ENCODE data around the gene SS18. TPM values are rescaled to one million over a fixed set of nuclear protein-coding genes. Genes with fewer than 3 reads are reported as not detected.

The SS18 gene
- total RNA-seq, 1 experiment from 2014 or later = 60.0 TPM

DNA sequence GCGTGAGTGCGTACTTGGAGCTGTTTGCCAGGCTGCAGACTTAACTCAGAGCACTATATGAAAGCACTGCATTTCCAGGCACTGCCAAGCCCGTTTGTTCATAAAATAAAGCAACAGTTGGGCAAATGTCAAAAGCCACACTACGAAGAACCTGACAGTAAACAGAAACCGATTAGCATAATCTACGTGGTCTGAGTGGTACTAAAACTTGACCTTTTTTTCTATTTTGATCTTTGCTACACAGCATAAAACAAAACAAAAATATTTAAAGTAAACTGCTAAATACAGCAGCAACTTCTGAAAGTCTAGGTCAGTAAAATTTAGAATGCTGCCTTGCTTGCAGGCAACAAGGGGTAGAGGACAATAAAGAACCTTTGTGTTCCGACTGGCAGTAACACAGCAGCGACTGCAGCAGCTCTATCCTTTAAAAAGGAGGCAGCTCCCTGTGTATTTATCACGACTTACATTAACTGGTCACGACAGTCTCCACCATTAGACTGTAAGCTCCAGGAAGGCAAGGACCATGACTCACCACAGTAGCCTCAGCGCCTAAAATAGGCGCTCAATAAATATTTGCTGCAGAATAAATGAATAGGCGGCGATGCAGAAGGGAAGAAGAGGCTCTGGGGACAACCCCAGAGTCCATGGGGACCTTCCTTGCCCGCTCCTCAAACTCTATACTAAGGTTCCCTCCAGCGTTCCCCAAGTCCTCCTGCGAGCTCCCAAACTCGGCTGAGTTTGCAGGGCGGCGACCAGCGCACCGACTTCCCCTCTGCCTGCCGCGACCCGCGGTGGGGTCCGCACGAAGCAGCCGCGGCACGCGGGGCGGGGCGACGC lies 902 bp downstream of the SS18 start:
- TF ChIP-seq EGR1 (IDR thresholded peaks at IDR 0.05; ENCODE audit: low read depth) = no peak
- no peak for TF ChIP-seq ELF1 (IDR thresholded peaks at IDR 0.05; ENCODE audit: borderline replicate concordance, low read depth)
- no peak for TF ChIP-seq SIN3A (IDR thresholded peaks at IDR 0.05; ENCODE audit: low read depth)
- no peak for TF ChIP-seq SP1 (IDR thresholded peaks at IDR 0.05; ENCODE audit: low read depth)
- TF ChIP-seq EZH2 (IDR thresholded peaks at IDR 0.05) = no peak
- no peak for TF ChIP-seq EZH2phosphoT487 (IDR thresholded peaks at IDR 0.05; ENCODE audit: borderline replicate concordance)
- TF ChIP-seq RAD21 (IDR thresholded peaks at IDR 0.05; ENCODE audit: low read depth) = no peak
- TF ChIP-seq SRF (IDR thresholded peaks at IDR 0.05; ENCODE audit: low read depth) = no peak
- no peak for TF ChIP-seq TCF7L2 (IDR thresholded peaks at IDR 0.05; ENCODE audit: borderline replicate concordance, extremely low read depth, insufficient read depth, insufficient read length)
- TF ChIP-seq YY1 (IDR thresholded peaks at IDR 0.05; ENCODE audit: extremely low read depth, insufficient replicate concordance, low read depth, low read length) = no peak
- TF ChIP-seq, protein P1, sequence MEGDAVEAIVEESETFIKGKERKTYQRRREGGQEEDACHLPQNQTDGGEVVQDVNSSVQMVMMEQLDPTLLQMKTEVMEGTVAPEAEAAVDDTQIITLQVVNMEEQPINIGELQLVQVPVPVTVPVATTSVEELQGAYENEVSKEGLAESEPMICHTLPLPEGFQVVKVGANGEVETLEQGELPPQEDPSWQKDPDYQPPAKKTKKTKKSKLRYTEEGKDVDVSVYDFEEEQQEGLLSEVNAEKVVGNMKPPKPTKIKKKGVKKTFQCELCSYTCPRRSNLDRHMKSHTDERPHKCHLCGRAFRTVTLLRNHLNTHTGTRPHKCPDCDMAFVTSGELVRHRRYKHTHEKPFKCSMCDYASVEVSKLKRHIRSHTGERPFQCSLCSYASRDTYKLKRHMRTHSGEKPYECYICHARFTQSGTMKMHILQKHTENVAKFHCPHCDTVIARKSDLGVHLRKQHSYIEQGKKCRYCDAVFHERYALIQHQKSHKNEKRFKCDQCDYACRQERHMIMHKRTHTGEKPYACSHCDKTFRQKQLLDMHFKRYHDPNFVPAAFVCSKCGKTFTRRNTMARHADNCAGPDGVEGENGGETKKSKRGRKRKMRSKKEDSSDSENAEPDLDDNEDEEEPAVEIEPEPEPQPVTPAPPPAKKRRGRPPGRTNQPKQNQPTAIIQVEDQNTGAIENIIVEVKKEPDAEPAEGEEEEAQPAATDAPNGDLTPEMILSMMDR (IDR thresholded peaks at IDR 0.05 in 2 of 3, conservative IDR thresholded peaks at IDR 0.05 in 1 of 3; ENCODE audit: borderline replicate concordance in 1 of 3, insufficient read depth in 1 of 3, low read depth in 2 of 3, low read length in 2 of 3) = no peak
- no peak for TF ChIP-seq JUND (IDR thresholded peaks at IDR 0.05)
- TF ChIP-seq ZNF274 (IDR thresholded peaks at IDR 0.05; ENCODE audit: low read depth, low read length) = no peak
- TF ChIP-seq, protein P2, sequence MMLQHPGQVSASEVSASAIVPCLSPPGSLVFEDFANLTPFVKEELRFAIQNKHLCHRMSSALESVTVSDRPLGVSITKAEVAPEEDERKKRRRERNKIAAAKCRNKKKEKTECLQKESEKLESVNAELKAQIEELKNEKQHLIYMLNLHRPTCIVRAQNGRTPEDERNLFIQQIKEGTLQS (IDR thresholded peaks at IDR 0.05) = no peak
- ChIA-PET CTCF (interaction anchor here (1.0 kb wide), 1 partner anchor 10 kb away, joined by 3 read pairs; no protein-coding TSS in a partner anchor), POLR2A (no interaction called here), RAD21 (ENCODE audit: low non-redundant PET in 1 of 2, low total read pairs in 2 of 2, uncharacterized antibody in 2 of 2, unreplicated experiment in 2 of 2) (no interaction called here)
- BruUV-seq (replicated peaks) = no TSS peak
- Histone ChIP-seq H3K27me3 (ENCODE audit: insufficient read depth, low read length) (no peaks in the 10 kb centered on the region), H3K4me2 (ENCODE audit: low read length) (peak overlapping the region; percentile 82), H2AFZ (ENCODE audit: low read depth, low read length, poor library complexity, severe bottlenecking) (no peak overlapping the region), H3K9ac (ENCODE audit: low read length) (peak overlapping the region; percentile 81), H3K79me2 (ENCODE audit: insufficient read depth, low read length) (peaks cover 57% of the 10 kb centered on the region), H3K4me3 (replicated peaks in 1 of 2; ENCODE audit: low read depth in 1 of 2, low read length in 2 of 2) (peak overlapping the region; percentile 68 to 71), H3K27ac (ENCODE audit: low read depth, low read length) (peak overlapping the region; percentile 96), H3K9me2 (ENCODE audit: insufficient read depth) (no peaks in the 10 kb centered on the region), H3K36me3 (ENCODE audit: control insufficient read depth in 1 of 2, insufficient read depth in 2 of 2, low read length in 2 of 2) (peaks cover 12 to 16% of the 10 kb centered on the region in 2 experiments), H3K9me3 (ENCODE audit: control insufficient read depth in 1 of 2, insufficient read depth in 1 of 2, low read depth in 1 of 2, low read length in 2 of 2) (no peaks in the 10 kb centered on the region), H4K20me1 (ENCODE audit: insufficient read depth) (no peaks in the 10 kb centered on the region), H3K4me1 (ENCODE audit: control insufficient read depth in 1 of 2, insufficient read depth in 2 of 2, low read length in 2 of 2) (peaks cover 10 to 18% of the 10 kb centered on the region in 2 experiments; a peak in 3 of 4 replicates)
- intact Hi-C loops (cut with micrococcal nuclease) = loop anchor here (5.0 kb wide), 1 partner anchor 138 kb away; the partner anchor contains the start of gene TAF4B
- DNase-seq (ENCODE audit: low read depth, low spot score) (no peak), ATAC-seq (peak; percentile 7)

All from HCT116 (cell line).